Adrenal gland (tissue), 19 donors: Measurements from ENCODE around the gene GEMIN8. TPM values are rescaled to one million over a fixed set of nuclear protein-coding genes. Genes with fewer than 3 reads are reported as not detected.

Experiments used
- DNase-seq, 7 donors: peaks; one replicate each; pipeline ENCODE4 v3.0.0-alpha.2; 2019 to 2020
- H3K27ac ChIP-seq, 5 donors: fragments of 200-600 bp; sonication (generic) in 4 of 5; 1 replicate in 3 of 5; 2 replicates in 2 of 5; pipeline versions ENCODE4 v1.5.1 to v1.8.0; 2016 to 2020; ENCODE audit warnings: mild to moderate bottlenecking in 1 of 5
- H3K27me3 ChIP-seq: fragments of 200-600 bp; 2 replicates; pipeline ENCODE4 v1.8.0; 2021
- H3K36me3 ChIP-seq, 2 donors: fragments of 200-600 bp; replicated peaks in 1 of 2; 1 replicate in 1 of 2; 2 replicates in 1 of 2; pipeline versions ENCODE4 v1.5.1 to v1.8.0; 2018 to 2022
- H3K4me1 ChIP-seq, 2 donors: fragments of 200-600 bp; replicated peaks in 1 of 2; 1 replicate in 1 of 2; 2 replicates in 1 of 2; pipeline versions ENCODE4 v1.5.1 to v1.8.0; 2018 to 2021
- H3K4me3 ChIP-seq, 4 donors: fragments of 200-600 bp; sonication (generic) in 3 of 4; one replicate each; pipeline ENCODE4 v1.5.1; 2016 to 2018
- H3K9me3 ChIP-seq, 3 donors: fragments of 200-600 bp; sonication (generic) in 1 of 3; replicated peaks in 1 of 3; 1 replicate in 2 of 3; 2 replicates in 1 of 3; pipeline versions ENCODE4 v1.5.1 to v1.8.0; 2016 to 2021
- CTCF ChIP-seq, 6 experiments: fragments of 450-650 bp in 4 of 6; fragments of 200-600 bp in 2 of 6; sonication (generic) in 1 of 6; IDR thresholded peaks; 1 replicate in 5 of 6; 2 replicates in 1 of 6; pipeline versions ENCODE4 v1.5.1 to v1.8.0; 2016 to 2021; ENCODE audit warnings: antibody characterized with exemption in 6 of 6, mild to moderate bottlenecking in 2 of 6, moderate library complexity in 1 of 6
- POLR2A ChIP-seq, 2 donors: fragments of 450-650 bp; IDR thresholded peaks; one replicate each; pipeline ENCODE4 v1.6.1; 2017; ENCODE audit warnings: antibody characterized with exemption in 2 of 2, mild to moderate bottlenecking in 2 of 2, moderate library complexity in 1 of 2
- WGBS, 4 donors: extraction: QIAGEN DNeasy Blood & Tissue Kit in 2 of 4; methylation state at CpG; one replicate each; pipeline versions ENCODE4 v1.1.5 to v1.1.7; 2013 to 2017; 5-methylcytosine and 5-hydroxymethylcytosine counted together
- intact Hi-C, 2 donors: fragments of 100-400 bp; cut with DNase I; formaldehyde crosslinking; loops; one replicate each; pipeline versions ENCODE4 v1.14.1 to v1.15.0; 2022 to 2023
- long read RNA-seq, 10 donors: library from polyadenylated mRNA in 3 of 10; unstranded in 2 of 10; stranded (forward) in 1 of 10; transcript quantifications; one replicate each; pipeline ENCODE4 v2.0.0 and lab custom pipeline, GENCODE V29; 2021 to 2026
- polyA plus RNA-seq, 3 donors: library from polyadenylated mRNA; stranded (reverse); fragments of 200-250 nt in 2 of 3; fragments of 350-450 nt in 1 of 3; fragmentation: Illumina TruSeq in 1 of 3; extraction: RNeasy Lipid Tissue Mini Kit (QIAGEN cat#74804) in 1 of 3; gene quantifications; one replicate each; pipeline ENCODE4 v1.2.3, GENCODE V29; 2013 to 2014
- total RNA-seq, 9 donors: library from RNA; depleted of rRNA in 4 of 9; stranded (reverse); fragments of >200 nt in 4 of 9; fragments of 120-200 nt in 1 of 9; fragmentation: NEBNext Ultra II Directional in 1 of 9; extraction: Animal tissue kit (Norgen Biotek cat#: 25700) in 1 of 9; gene quantifications; one replicate each; pipeline versions ENCODE4 v1.1.0 to v1.2.4, GENCODE V29; 2013 to 2023
- donor health status: healthy with polysubstance abuse.
- donor health status: Bipolar disorder and iron deficiency.
- donor health status: DM: yes; HTN: yes; CAD: no.
- donor health status: DM: no; HTN: no; CAD: no.
- donor health status: DM: no; HTN: no; CAD: no.
- donor health status: DM: yes; HTN: yes; CAD: no.

The GEMIN8 gene
- total RNA-seq, result 10 to 100 TPM; 13.9 to 30.7 (median 18.8) TPM
- 10 to 100 TPM; 15.1 to 32.9 (median 24.1) TPM for polyA plus RNA-seq
- long read RNA-seq, donor 1, partial matches to known transcripts, result 0 of 8 reads
- long read RNA-seq, donor 1, other reads (novel, unspliced or antisense), result 5 of 8 reads
- long read RNA-seq, donor 2, partial matches to known transcripts, result 0 of 3 reads
- long read RNA-seq, donor 2, other reads (novel, unspliced or antisense), result 0 of 3 reads
- long read RNA-seq, donor 3, partial matches to known transcripts, result 0 of 1 reads
- long read RNA-seq, donor 3, other reads (novel, unspliced or antisense), result 0 of 1 reads
- long read RNA-seq, donor 4, partial matches to known transcripts, result 0 of 10 reads
- long read RNA-seq, donor 4, other reads (novel, unspliced or antisense), result 8 of 10 reads
- long read RNA-seq, donor 5, transcript GEMIN8-203 (4 exons, 1,119 nt), result major isoform, 13 of 39 reads
- long read RNA-seq, donor 5, partial matches to known transcripts, result 22 of 39 reads
- long read RNA-seq, donor 5, other reads (novel, unspliced or antisense), result 4 of 39 reads
- long read RNA-seq, donor 6, partial matches to known transcripts, result 0 of 9 reads
- long read RNA-seq, donor 6, other reads (novel, unspliced or antisense), result 7 of 9 reads
- long read RNA-seq, donor 7, partial matches to known transcripts, result 0 of 4 reads
- long read RNA-seq, donor 7, other reads (novel, unspliced or antisense), result 0 of 4 reads
- long read RNA-seq, donor 8, partial matches to known transcripts, result 0 of 1 reads
- long read RNA-seq, donor 8, other reads (novel, unspliced or antisense), result 0 of 1 reads
- long read RNA-seq, donor 9, result 0 reads
- long read RNA-seq, donor 10, partial matches to known transcripts, result 0 of 1 reads
- long read RNA-seq, donor 10, other reads (novel, unspliced or antisense), result 0 of 1 reads

- H3K27ac ChIP-seq, result peak within 1 kb of the TSS; percentile 53 to 94 (median 77)
- TF ChIP-seq POLR2A (IDR thresholded peaks at IDR 0.05), result peak; percentile 37 to 77
- no peak for TF ChIP-seq CTCF (IDR thresholded peaks at IDR 0.05)
- H3K4me1 ChIP-seq, result peaks cover 4 to 21% of the 10 kb centered on the region in 2 donors
- H3K9me3 ChIP-seq, result no peaks in the 10 kb centered on the region
- peak within 1 kb of the TSS; percentile 4 to 62 (median 36) for H3K4me3 ChIP-seq
- peak; percentile 85 to 92 (median 89) for DNase-seq
- intact Hi-C loops, result loop anchor here (5.0 to 10.0 kb wide), 4 partner anchors 255 to 522 kb away; no protein-coding TSS in a partner anchor
- WGBS, 4 donors, result 0 to 6% (median 1%) methylated on average over 17 to 67 of the region's 67 CpGs
- H3K27me3 ChIP-seq, result peaks cover 3% of the 10 kb centered on the region
- H3K36me3 ChIP-seq, result no peaks in the 10 kb centered on the region
Measured at GRCh38 chrX:14029425-14030173, at the start of gene GEMIN8. Gene GEMIN8, minus strand, starts transcription at chrX:14029892. Its CDS starts 8,414 bp downstream, at chrX:14021478.

GRCh38 chrX:14076639-14077038 is 46.9 kb upstream of the GEMIN8 start:
- TF ChIP-seq CTCF (IDR thresholded peaks at IDR 0.05) (no peak), POLR2A (IDR thresholded peaks at IDR 0.05) (no peak)
- Histone ChIP-seq H3K27ac (no peak overlapping the region), H3K4me1 (no peaks in the 10 kb centered on the region), H3K9me3 (no peaks in the 10 kb centered on the region), H3K36me3 (no peaks in the 10 kb centered on the region), H3K4me3 (no peak overlapping the region), H3K27me3 (peaks cover 9% of the 10 kb centered on the region)
- no peak for DNase-seq
- intact Hi-C loops, result no loop called here

DNA sequence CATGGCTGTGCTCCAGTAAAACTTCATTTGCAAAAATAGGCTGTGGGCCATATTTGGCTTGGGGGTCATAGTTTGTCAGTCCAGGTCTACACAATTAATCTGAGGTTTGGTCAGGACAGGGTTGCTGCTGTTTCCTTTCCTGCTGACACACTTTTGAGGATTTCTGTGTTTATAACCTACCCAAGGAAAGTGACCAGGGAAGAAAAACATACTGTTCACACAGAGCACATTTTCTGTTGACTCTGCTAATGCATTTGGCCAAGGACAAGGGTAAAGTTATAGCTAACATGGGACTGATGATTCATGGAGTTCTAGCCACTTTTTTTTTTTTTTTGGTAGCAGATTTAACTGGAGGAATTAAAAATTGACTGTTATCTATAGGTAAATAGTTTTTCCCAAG is 43.9 kb upstream of the GEMIN8 start:
- intact Hi-C loops, result no loop called here
- Histone ChIP-seq H3K27me3 (peaks cover under 1% of the 10 kb centered on the region), H3K36me3 (no peaks in the 10 kb centered on the region), H3K27ac (no peak overlapping the region), H3K9me3 (no peaks in the 10 kb centered on the region), H3K4me3 (no peak overlapping the region), H3K4me1 (no peaks in the 10 kb centered on the region)
- no peak for TF ChIP-seq CTCF (IDR thresholded peaks at IDR 0.05)
- TF ChIP-seq POLR2A (IDR thresholded peaks at IDR 0.05), result no peak
- DNase-seq, result no peak

GRCh38 chrX:14073071-14073470 is 43.4 kb upstream of the GEMIN8 start:
- Histone ChIP-seq H3K27me3 (no peaks in the 10 kb centered on the region), H3K27ac (no peak overlapping the region), H3K9me3 (no peaks in the 10 kb centered on the region), H3K4me3 (no peak overlapping the region), H3K4me1 (no peaks in the 10 kb centered on the region), H3K36me3 (no peaks in the 10 kb centered on the region)
- TF ChIP-seq POLR2A (IDR thresholded peaks at IDR 0.05) (no peak), CTCF (IDR thresholded peaks at IDR 0.05) (no peak)
- DNase-seq, result no peak
- 28 to 46% (median 32%) methylated on average over 1 of the region's 1 CpG for WGBS, 4 donors
- intact Hi-C loops, result no loop called here
